DND-41 (cell line): ENCODE measurements around the gene PPP3CA.

Source experiments
- EZH2 ChIP-seq: IDR thresholded peaks from 3 replicates; pipeline ENCODE4 v1.6.1; 2012; ENCODE audit warnings: borderline replicate concordance, low read depth, mild to moderate bottlenecking, moderate library complexity, low read length, inconsistent platforms; ENCODE audit not compliant: severe bottlenecking
- TF ChIP-seq, protein P1 (sequence below): IDR thresholded peaks from 2 replicates; pipeline ENCODE4 v1.5.1; 2012; ENCODE audit warnings: borderline replicate concordance, low read length, moderate library complexity, mild to moderate bottlenecking; ENCODE audit not compliant: poor library complexity, severe bottlenecking; ENCODE audit errors: extremely low read depth

DNA sequence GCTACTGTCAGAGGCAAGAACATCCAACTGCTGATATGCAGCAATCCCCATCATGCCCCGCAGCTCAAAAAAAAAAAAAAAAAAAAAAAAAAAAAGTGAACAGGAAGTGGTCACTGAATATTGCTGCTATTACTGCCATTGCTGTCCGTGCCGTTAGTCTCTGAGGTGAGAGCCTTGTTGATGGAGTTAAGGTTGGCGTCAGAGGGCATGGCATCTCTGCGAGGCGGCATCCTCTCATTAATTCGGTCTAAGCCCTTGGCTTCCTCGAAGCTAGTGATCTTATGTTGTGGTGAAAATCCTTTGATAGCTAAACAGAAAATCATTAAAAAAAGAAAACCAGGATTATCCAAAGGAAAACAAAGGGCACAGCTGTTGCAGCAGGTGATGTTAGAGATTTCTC, 321.6 kb downstream of the PPP3CA start:
- TF ChIP-seq, protein P1, sequence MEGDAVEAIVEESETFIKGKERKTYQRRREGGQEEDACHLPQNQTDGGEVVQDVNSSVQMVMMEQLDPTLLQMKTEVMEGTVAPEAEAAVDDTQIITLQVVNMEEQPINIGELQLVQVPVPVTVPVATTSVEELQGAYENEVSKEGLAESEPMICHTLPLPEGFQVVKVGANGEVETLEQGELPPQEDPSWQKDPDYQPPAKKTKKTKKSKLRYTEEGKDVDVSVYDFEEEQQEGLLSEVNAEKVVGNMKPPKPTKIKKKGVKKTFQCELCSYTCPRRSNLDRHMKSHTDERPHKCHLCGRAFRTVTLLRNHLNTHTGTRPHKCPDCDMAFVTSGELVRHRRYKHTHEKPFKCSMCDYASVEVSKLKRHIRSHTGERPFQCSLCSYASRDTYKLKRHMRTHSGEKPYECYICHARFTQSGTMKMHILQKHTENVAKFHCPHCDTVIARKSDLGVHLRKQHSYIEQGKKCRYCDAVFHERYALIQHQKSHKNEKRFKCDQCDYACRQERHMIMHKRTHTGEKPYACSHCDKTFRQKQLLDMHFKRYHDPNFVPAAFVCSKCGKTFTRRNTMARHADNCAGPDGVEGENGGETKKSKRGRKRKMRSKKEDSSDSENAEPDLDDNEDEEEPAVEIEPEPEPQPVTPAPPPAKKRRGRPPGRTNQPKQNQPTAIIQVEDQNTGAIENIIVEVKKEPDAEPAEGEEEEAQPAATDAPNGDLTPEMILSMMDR: no peak
- no peak for TF ChIP-seq EZH2
